HepG2 (cell line): ENCODE results near the gene NOL12. TPM values are rescaled to one million over a fixed set of nuclear protein-coding genes. Genes with fewer than 3 reads are reported as not detected.

ENCODE experiments used
- ARID2 ChIP-seq: sonication (generic); formaldehyde crosslinking; IDR thresholded peaks from 2 replicates; pipeline ENCODE4 v1.8.1; 2022; ENCODE audit warnings: mild to moderate bottlenecking, missing genetic modification reagents, borderline replicate concordance
- BCLAF1 ChIP-seq: fragments of 450-650 bp; IDR thresholded peaks from 2 replicates; pipeline ENCODE4 v1.6.1; 2017; ENCODE audit warnings: mild to moderate bottlenecking
- CAMTA2 ChIP-seq: sonication (generic); formaldehyde crosslinking; IDR thresholded peaks from 2 replicates; pipeline ENCODE4 v1.4.0; 2020; ENCODE audit warnings: mild to moderate bottlenecking, missing genetic modification reagents, borderline replicate concordance
- IRX3 ChIP-seq: sonication (generic); formaldehyde crosslinking; IDR thresholded peaks from 2 replicates; pipeline ENCODE4 v1.8.1; 2023; ENCODE audit warnings: mild to moderate bottlenecking, low read depth, missing genetic modification reagents, borderline replicate concordance
- KDM5A ChIP-seq: fragments of 200-600 bp; sonication (generic); IDR thresholded peaks from 2 replicates; pipeline ENCODE4 v1.7.0; 2018; ENCODE audit warnings: antibody characterized with exemption, mild to moderate bottlenecking, low read length, borderline replicate concordance
- MAFG ChIP-seq: sonication (generic); formaldehyde crosslinking; IDR thresholded peaks from 2 replicates; pipeline ENCODE4 v1.5.1; 2020; ENCODE audit warnings: mild to moderate bottlenecking, missing genetic modification reagents
- MED1 ChIP-seq: sonication (generic); formaldehyde crosslinking; IDR thresholded peaks from 2 replicates; pipeline ENCODE4 v1.4.0; 2020; ENCODE audit warnings: missing genetic modification reagents
- MED8 ChIP-seq: sonication (generic); formaldehyde crosslinking; IDR thresholded peaks from 2 replicates; pipeline ENCODE4 v1.8.1; 2023; ENCODE audit warnings: mild to moderate bottlenecking, missing genetic modification reagents; ENCODE audit not compliant: insufficient replicate concordance
- MLLT10 ChIP-seq: sonication (generic); formaldehyde crosslinking; IDR thresholded peaks from 2 replicates; pipeline ENCODE4 v1.4.0; 2020; ENCODE audit warnings: missing genetic modification reagents
- MTA3 ChIP-seq: sonication (generic); formaldehyde crosslinking; IDR thresholded peaks from 2 replicates; pipeline ENCODE4 v1.4.0; 2020; ENCODE audit warnings: missing genetic modification reagents
- RXRB ChIP-seq: IDR thresholded peaks from 2 replicates; pipeline ENCODE4 v1.6.1; 2016; ENCODE audit warnings: borderline replicate concordance, missing genetic modification reagents, missing compliant biosample characterization
- STAG1 ChIP-seq: sonication (generic); formaldehyde crosslinking; IDR thresholded peaks from 2 replicates; pipeline ENCODE4 v1.4.0; 2020; ENCODE audit warnings: missing genetic modification reagents
- USF2 ChIP-seq, 2 experiments: sonication (generic) in 1 of 2; formaldehyde crosslinking in 1 of 2; IDR thresholded peaks; 2 replicates each; pipeline versions ENCODE4 v1.5.1 to v1.6.1; 2011 to 2020; ENCODE audit warnings: borderline replicate concordance in 1 of 2, low read depth in 1 of 2, low read length in 1 of 2, mild to moderate bottlenecking in 1 of 2, missing genetic modification reagents in 1 of 2, moderate library complexity in 1 of 2
- ZMYM3 ChIP-seq: sonication (generic); formaldehyde crosslinking; IDR thresholded peaks from 2 replicates; pipeline ENCODE4 v1.5.1; 2020; ENCODE audit warnings: mild to moderate bottlenecking, missing genetic modification reagents
- ZNF441 ChIP-seq: sonication (generic); formaldehyde crosslinking; IDR thresholded peaks from 2 replicates; pipeline ENCODE4 v1.7.0; 2021; ENCODE audit warnings: missing genetic modification reagents, borderline replicate concordance
- ZNF558 ChIP-seq: sonication (generic); formaldehyde crosslinking; IDR thresholded peaks from 2 replicates; pipeline ENCODE4 v1.9.0; 2022; ENCODE audit warnings: mild to moderate bottlenecking, missing genetic modification reagents, borderline replicate concordance
- ZNF563 ChIP-seq: sonication (generic); formaldehyde crosslinking; IDR thresholded peaks from 2 replicates; pipeline ENCODE4 v1.8.0; 2022; ENCODE audit warnings: mild to moderate bottlenecking, moderate library complexity, missing genetic modification reagents
- ZNF639 ChIP-seq: conservative IDR thresholded peaks from 2 replicates; pipeline ENCODE4 v1.6.1; 2018; ENCODE audit warnings: missing genetic modification reagents
- ZNF746 ChIP-seq: sonication (generic); formaldehyde crosslinking; IDR thresholded peaks from 2 replicates; pipeline ENCODE4 v1.8.0; 2022; ENCODE audit warnings: mild to moderate bottlenecking, missing genetic modification reagents
- ZNF782 ChIP-seq: sonication (generic); formaldehyde crosslinking; IDR thresholded peaks from 2 replicates; pipeline ENCODE4 v1.4.0; 2020; ENCODE audit warnings: missing genetic modification reagents, mild to moderate bottlenecking, borderline replicate concordance
- polyA plus RNA-seq, 8 experiments: library from polyadenylated mRNA; depleted of rRNA in 3 of 8; stranded (reverse) in 7 of 8; unstranded in 1 of 8; fragments of >200 nt; fragmentation: Illumina TruSeq in 4 of 8; extraction: Trizol in 4 of 8; gene quantifications; 2 replicates each; pipeline versions ENCODE4 v1.2.1 to v1.2.3, GENCODE V29; 2011 to 2016; ENCODE audit warnings: low read depth in 4 of 8, missing spikeins in 1 of 8, mixed read lengths in 1 of 8; ENCODE audit not compliant: insufficient read depth in 1 of 8
- total RNA-seq, 5 experiments: library from RNA; depleted of rRNA; stranded (reverse); fragments of >200 nt; fragmentation: Illumina TruSeq; extraction: Trizol; gene quantifications; 2 replicates each; pipeline ENCODE4 v1.2.3, GENCODE V29; 2016; ENCODE audit warnings: low read depth in 1 of 5

NOL12 gene
- total and polyA plus RNA-seq, 2 of the 13 experiments (the other 11 are each of a cell fraction or from before 2014, with no cell fraction given): 14.3 to 31.4 TPM

DNA sequence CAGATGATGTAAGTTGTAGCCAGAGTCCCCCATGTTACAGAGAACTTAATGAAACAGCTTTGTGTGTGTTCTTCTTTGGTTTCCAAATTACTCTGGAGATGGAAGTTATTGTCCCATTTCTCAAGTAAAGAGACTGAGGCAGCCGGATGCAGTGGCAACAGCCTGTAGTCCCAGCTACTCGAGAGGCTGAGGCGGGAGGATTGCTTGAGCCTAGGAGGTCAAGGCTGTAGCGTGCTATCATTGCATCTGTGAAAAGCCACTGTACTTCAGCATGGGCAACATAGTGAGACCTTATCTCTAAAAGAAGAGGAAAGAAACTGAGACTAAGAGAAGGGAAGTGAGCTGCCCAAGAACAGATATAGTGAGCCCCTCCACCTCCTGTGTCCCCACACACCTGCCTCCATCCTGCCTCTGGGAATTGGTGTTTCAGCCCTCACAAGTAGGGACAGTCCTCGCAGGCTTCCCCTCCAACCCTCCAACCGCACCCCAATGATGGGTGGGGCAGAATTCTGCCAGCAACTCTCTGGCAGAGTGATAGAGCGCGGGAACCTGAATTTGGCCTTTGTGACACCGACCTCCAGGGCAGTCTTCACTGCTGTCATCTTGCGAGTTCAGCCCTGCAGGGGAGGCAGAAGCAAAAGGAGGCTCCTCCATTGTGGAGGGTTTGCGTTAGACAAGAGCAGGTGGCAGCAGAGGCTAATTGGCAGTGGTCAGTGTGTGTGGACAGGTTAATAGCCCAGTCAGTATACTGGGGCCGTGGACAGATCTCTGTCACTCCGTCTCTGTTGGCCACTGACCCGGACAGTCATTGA lies 26.0 kb upstream of the NOL12 start (continued):
- TF ChIP-seq ZNF639 (CRISPR knock-in tag) (no peak), ZNF563 (no peak), MLLT10 (no peak), KDM5A (0 out of 2 replicates have a peak, but pooled peaks have one; percentile 44), ZNF441 (CRISPR knock-in tag) (no peak), ZNF558 (no peak), STAG1 (CRISPR knock-in tag) (no peak), CAMTA2 (CRISPR knock-in tag) (0 out of 2 replicates have a peak, but pooled peaks have one; percentile 22), ZNF782 (CRISPR knock-in tag) (no peak), MED1 (CRISPR knock-in tag) (no peak), ARID2 (CRISPR knock-in tag) (0 out of 2 replicates have a peak, but pooled peaks have one; percentile 23), IRX3 (CRISPR knock-in tag) (peak; percentile 43; the same call in 1 of the 2 replicates), BCLAF1 (no peak), USF2 (IDR thresholded peaks at IDR 0.05; ENCODE audit: low read depth, low read length) (no peak), USF2 (CRISPR knock-in tag; IDR thresholded peaks at IDR 0.05; ENCODE audit: borderline replicate concordance) (no peak), MED8 (peak; percentile 16), MAFG (no peak), MTA3 (CRISPR knock-in tag) (no peak), ZMYM3 (peak; percentile 24; the same call in 1 of the 2 replicates), RXRB (CRISPR knock-in tag) (no peak), ZNF746 (CRISPR knock-in tag) (no peak; the same call in 1 of the 2 replicates)
